Measurements from ENCODE around the gene LHX3. TPM values are rescaled to one million over a fixed set of nuclear protein-coding genes. Genes with fewer than 3 reads are reported as not detected.

LHX3 gene
- total RNA-seq, 1 donor from 2014 or later, result not detected

- Histone ChIP-seq H3K4me3 (ENCODE audit: low read depth, low read length) (no peak overlapping the region), H3K36me3 (ENCODE audit: control insufficient read depth, insufficient read depth, low read length) (peaks cover 11% of the 10 kb centered on the region), H3K27me3 (ENCODE audit: control insufficient read depth, insufficient read depth, low read length) (no peaks in the 10 kb centered on the region)
- TF ChIP-seq CTCF (IDR thresholded peaks at IDR 0.05; ENCODE audit: insufficient read depth, low read length, severe bottlenecking), result no peak
- FAIRE-seq, result no peak
- no peak for DNase-seq (ENCODE audit: low read depth)
Measured at GRCh38 chr9:136235171-136235570, 30.2 kb upstream of the LHX3 start.

- no peaks in the 10 kb centered on the region for H3K27me3 ChIP-seq (ENCODE audit: control insufficient read depth, insufficient read depth, low read length)
- FAIRE-seq (no peak), DNase-seq (ENCODE audit: low read depth) (no peak)
- no peak for TF ChIP-seq CTCF (IDR thresholded peaks at IDR 0.05; ENCODE audit: insufficient read depth, low read length, severe bottlenecking)
- peaks cover 11% of the 10 kb centered on the region for H3K36me3 ChIP-seq (ENCODE audit: control insufficient read depth, insufficient read depth, low read length)
- no peak overlapping the region for H3K4me3 ChIP-seq (ENCODE audit: low read depth, low read length)
Measured at GRCh38 chr9:136234597-136234996, 29.7 kb upstream of the LHX3 start.

- Histone ChIP-seq H3K36me3 (ENCODE audit: control insufficient read depth, insufficient read depth, low read length) (peaks cover 11% of the 10 kb centered on the region), H3K4me3 (ENCODE audit: low read depth, low read length) (no peak overlapping the region), H3K27me3 (ENCODE audit: control insufficient read depth, insufficient read depth, low read length) (no peaks in the 10 kb centered on the region)
- TF ChIP-seq CTCF (IDR thresholded peaks at IDR 0.05; ENCODE audit: insufficient read depth, low read length, severe bottlenecking), result no peak
- DNase-seq (ENCODE audit: low read depth), result no peak
- no peak for FAIRE-seq
Measured at GRCh38 chr9:136233868-136234267, 28.9 kb upstream of the LHX3 start.

- FAIRE-seq (peak; percentile 13), DNase-seq (ENCODE audit: low read depth) (no peak)
- Histone ChIP-seq H3K27me3 (ENCODE audit: control insufficient read depth, insufficient read depth, low read length) (no peaks in the 10 kb centered on the region), H3K36me3 (ENCODE audit: control insufficient read depth, insufficient read depth, low read length) (peaks cover 11% of the 10 kb centered on the region), H3K4me3 (ENCODE audit: low read depth, low read length) (no peak overlapping the region)
- TF ChIP-seq CTCF (IDR thresholded peaks at IDR 0.05; ENCODE audit: insufficient read depth, low read length, severe bottlenecking), result no peak
Measured at GRCh38 chr9:136233411-136233810, 28.5 kb upstream of the LHX3 start.

GRCh38 chr9:136232969-136233368, 28.0 kb upstream of the LHX3 start:
- Histone ChIP-seq H3K36me3 (ENCODE audit: control insufficient read depth, insufficient read depth, low read length) (peaks cover 11% of the 10 kb centered on the region), H3K4me3 (ENCODE audit: low read depth, low read length) (no peak overlapping the region), H3K27me3 (ENCODE audit: control insufficient read depth, insufficient read depth, low read length) (no peaks in the 10 kb centered on the region)
- FAIRE-seq (peak; percentile 50), DNase-seq (ENCODE audit: low read depth) (no peak)
- no peak for TF ChIP-seq CTCF (IDR thresholded peaks at IDR 0.05; ENCODE audit: insufficient read depth, low read length, severe bottlenecking)
